IMR-90 (cell line): Measurements from ENCODE around the gene ANKRD55.

Experiments used
- CTCF ChIP-seq: conservative IDR thresholded peaks from 2 replicates; pipeline ENCODE4 v1.5.1; 2012; ENCODE audit warnings: mild to moderate bottlenecking, low read depth, low read length, improper control_type of control experiment
- ELK1 ChIP-seq: fragments of 150-350 bp; IDR thresholded peaks from 2 replicates; pipeline ENCODE4 v1.6.1; 2016; ENCODE audit warnings: low read depth, mild to moderate bottlenecking, low read length, moderate library complexity, borderline replicate concordance
- MXI1 ChIP-seq: IDR thresholded peaks from 2 replicates; pipeline ENCODE4 v1.6.1; 2012; ENCODE audit warnings: low read depth, mild to moderate bottlenecking, low read length, moderate library complexity, borderline replicate concordance
- POLR2A ChIP-seq: IDR thresholded peaks from 2 replicates; pipeline ENCODE4 v1.6.1; 2012; ENCODE audit warnings: mild to moderate bottlenecking, low read depth, low read length
- SMC3 ChIP-seq: fragments of 150-350 bp; IDR thresholded peaks from 2 replicates; pipeline ENCODE4 v1.6.1; 2016; ENCODE audit warnings: low read depth, mild to moderate bottlenecking, antibody characterized with exemption, low read length, moderate library complexity

GRCh38 chr5:56148453-56148971, 84.6 kb downstream of the ANKRD55 start:
- TF ChIP-seq CTCF (no peak), POLR2A (no peak), MXI1 (no peak), SMC3 (no peak), ELK1 (no peak)
